H7 (cell line): Measurements from ENCODE around the gene QSER1. TPM values are rescaled to one million over a fixed set of nuclear protein-coding genes. Genes with fewer than 3 reads are reported as not detected.
A peak's percentile ranks its signal among the peaks of the same experiment; 100 is the strongest.

ENCODE experiments used
- DNase-seq: peaks from one replicate; pipeline ENCODE4 v3.0.0; 2012
- H3K27me3 ChIP-seq: 2 replicates; pipeline ENCODE4 v1.6.0; 2011; ENCODE audit warnings: mild to moderate bottlenecking, low read length; ENCODE audit not compliant: control insufficient read depth, insufficient read depth
- H3K36me3 ChIP-seq: replicated peaks from 2 replicates; pipeline ENCODE4 v1.5.1; 2011; ENCODE audit warnings: low read length; ENCODE audit not compliant: control insufficient read depth, insufficient read depth
- H3K4me3 ChIP-seq: 2 replicates; pipeline ENCODE4 v1.5.1; 2011; ENCODE audit warnings: low read depth, mild to moderate bottlenecking, control low read depth, low read length, moderate library complexity; ENCODE audit not compliant: insufficient read depth
- total RNA-seq: library from RNA; depleted of rRNA; stranded (reverse); fragments of >200 nt; shearing (Covaris generic); gene quantifications from 2 replicates; pipeline ENCODE4 v1.2.3, GENCODE V29; 2014

Gene QSER1
- total RNA-seq, 1 experiment from 2014 or later, result 23.7 TPM

- Histone ChIP-seq H3K4me3 (no peak overlapping the region), H3K36me3 (peaks cover 3% of the 10 kb centered on the region; the same call in 1 of the 2 replicates), H3K27me3 (no peaks in the 10 kb centered on the region)
- no peak for DNase-seq
These were observed 90.0 kb downstream of the QSER1 start for GRCh38 chr11:32982626-32983025.

- no peak for DNase-seq
- no peak overlapping the region for H3K4me3 ChIP-seq
- H3K36me3 ChIP-seq, result peaks cover 2% of the 10 kb centered on the region; the same call in 1 of the 2 replicates
- no peaks in the 10 kb centered on the region for H3K27me3 ChIP-seq
These were observed 90.9 kb downstream of the QSER1 start for GRCh38 chr11:32983506-32983905.

DNA sequence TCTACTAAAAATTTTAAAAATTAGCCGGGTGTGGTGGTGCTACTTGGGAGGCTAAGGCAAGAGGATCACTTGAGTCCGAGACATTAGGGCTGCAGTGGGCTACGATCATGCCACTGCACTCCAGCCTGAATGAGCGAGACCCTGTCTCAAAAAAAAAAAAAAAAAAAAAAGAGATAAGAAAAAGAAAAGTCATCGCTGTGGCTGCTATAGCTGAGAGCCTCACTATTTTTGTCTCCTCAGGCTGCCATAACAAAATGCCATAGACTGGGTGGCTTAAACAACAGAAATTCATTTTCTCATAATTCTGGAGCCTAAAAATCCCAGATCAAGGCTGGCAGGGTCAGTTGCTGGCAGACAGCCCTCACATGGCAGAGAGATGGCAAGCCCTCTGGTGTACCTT is 93.0 kb downstream of the QSER1 start:
- Histone ChIP-seq H3K27me3 (no peaks in the 10 kb centered on the region), H3K36me3 (no peaks in the 10 kb centered on the region), H3K4me3 (no peak overlapping the region)
- no peak for DNase-seq

DNA sequence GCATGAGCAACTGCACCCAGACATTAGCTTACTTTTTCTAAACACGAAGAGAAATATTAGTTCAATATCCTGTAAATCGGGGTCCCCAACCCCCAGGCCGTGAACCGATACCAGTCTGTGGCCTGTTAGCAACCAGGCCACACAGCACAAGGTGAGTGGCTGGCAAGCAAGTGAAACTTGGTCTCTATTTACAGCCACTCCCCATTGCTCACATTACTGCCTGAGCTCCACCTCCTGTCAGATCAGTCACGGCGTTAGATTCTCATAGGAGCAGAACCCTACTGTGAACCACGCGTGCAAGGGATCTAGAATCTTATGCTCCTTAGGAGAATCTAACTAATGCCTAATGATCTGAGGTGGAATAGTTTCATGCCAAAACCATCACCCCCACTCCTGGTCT is 95.2 kb downstream of the QSER1 start:
- no peak for DNase-seq
- H3K27me3 ChIP-seq, result no peaks in the 10 kb centered on the region
- no peaks in the 10 kb centered on the region for H3K36me3 ChIP-seq
- no peak overlapping the region for H3K4me3 ChIP-seq

- no peak for DNase-seq
- Histone ChIP-seq H3K27me3 (no peaks in the 10 kb centered on the region), H3K4me3 (no peak overlapping the region), H3K36me3 (no peaks in the 10 kb centered on the region)
These were observed 97.9 kb downstream of the QSER1 start for GRCh38 chr11:32990481-32990880.

DNA sequence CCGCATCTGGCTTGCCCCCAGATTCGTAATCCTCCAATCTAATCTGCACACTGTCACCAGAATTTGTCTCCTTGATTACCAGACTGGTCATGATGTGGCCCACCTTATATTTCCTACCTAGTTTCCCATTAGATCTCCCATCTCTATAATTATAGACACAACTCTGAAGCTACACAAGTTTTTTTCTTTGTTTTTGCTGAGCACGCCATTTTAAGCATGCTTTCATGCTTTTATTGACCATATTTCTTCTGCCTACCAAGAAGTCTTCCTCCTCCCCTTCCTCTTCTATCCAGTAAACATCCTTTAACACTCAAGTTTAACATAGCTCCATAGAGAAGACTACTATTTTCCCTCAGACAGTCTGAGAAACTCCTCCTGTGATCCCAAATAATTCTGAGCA is 98.8 kb downstream of the QSER1 start:
- H3K27me3 ChIP-seq, result no peaks in the 10 kb centered on the region
- H3K4me3 ChIP-seq, result no peak overlapping the region
- no peak for DNase-seq
- H3K36me3 ChIP-seq, result no peaks in the 10 kb centered on the region

DNA sequence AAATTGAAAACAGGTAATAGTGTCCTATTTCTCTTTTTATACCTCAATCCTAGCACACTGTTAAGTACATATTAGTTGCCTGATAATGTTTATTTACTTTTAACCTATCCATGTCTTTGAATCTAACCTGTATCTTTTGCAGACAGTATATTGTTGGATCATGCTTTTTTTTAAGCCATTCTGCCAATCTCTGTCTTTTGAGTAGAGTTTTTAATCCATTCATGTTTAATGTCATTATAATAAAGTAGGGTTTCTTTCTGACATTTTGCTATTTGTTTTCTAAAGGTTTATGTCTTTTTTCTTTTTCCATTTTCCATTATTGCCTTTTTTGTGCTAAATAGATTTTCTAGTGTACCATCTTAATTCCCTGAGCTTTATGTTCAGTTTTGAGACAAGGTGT is 99.3 kb downstream of the QSER1 start:
- Histone ChIP-seq H3K27me3 (no peaks in the 10 kb centered on the region), H3K36me3 (no peaks in the 10 kb centered on the region), H3K4me3 (no peak overlapping the region)
- no peak for DNase-seq

DNA sequence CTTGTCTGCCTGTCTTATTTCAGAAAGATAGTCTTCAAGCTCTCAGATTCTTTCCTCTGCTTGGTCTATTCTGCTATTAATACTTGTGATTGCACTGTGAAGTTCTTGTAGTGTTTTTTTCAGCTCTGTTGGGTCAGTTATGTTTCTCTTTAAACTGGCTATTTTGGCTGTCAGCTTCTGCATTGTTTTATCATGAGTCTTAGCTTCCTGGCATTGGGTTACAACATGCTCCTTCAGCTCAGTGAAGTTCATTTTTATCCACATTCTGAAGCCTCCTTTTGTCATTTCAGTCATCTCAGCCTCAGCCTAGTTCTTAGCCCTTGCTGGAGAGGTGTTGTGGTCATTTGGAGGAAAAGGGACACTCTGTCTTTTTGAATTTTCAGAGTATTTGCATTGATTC is 107.6 kb downstream of the QSER1 start:
- H3K36me3 ChIP-seq, result no peaks in the 10 kb centered on the region
- DNase-seq, result no peak
- H3K4me3 ChIP-seq, result no peak overlapping the region
- H3K27me3 ChIP-seq, result no peaks in the 10 kb centered on the region

DNA sequence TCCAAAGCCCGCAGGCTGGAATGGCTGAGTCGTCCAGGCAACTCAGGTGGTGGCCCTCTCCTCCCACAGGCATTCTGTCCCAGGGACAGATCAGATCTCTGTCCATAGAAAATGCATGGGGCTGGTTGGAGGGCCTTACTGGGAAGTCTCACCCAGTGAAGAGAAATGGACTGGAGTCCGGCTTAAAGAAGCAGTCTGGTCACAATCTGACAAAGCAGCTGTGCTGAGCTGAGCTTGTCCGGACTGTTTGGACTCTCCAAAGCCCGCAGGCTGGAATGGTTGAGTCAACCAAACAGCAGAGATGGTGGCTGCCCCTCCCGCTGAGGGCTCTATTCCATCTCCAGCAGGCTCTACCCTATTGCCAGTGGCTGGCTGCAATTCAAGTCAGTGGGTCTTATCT is 108.7 kb downstream of the QSER1 start:
- DNase-seq, result no peak
- Histone ChIP-seq H3K27me3 (no peaks in the 10 kb centered on the region), H3K36me3 (no peaks in the 10 kb centered on the region), H3K4me3 (no peak overlapping the region)

DNA sequence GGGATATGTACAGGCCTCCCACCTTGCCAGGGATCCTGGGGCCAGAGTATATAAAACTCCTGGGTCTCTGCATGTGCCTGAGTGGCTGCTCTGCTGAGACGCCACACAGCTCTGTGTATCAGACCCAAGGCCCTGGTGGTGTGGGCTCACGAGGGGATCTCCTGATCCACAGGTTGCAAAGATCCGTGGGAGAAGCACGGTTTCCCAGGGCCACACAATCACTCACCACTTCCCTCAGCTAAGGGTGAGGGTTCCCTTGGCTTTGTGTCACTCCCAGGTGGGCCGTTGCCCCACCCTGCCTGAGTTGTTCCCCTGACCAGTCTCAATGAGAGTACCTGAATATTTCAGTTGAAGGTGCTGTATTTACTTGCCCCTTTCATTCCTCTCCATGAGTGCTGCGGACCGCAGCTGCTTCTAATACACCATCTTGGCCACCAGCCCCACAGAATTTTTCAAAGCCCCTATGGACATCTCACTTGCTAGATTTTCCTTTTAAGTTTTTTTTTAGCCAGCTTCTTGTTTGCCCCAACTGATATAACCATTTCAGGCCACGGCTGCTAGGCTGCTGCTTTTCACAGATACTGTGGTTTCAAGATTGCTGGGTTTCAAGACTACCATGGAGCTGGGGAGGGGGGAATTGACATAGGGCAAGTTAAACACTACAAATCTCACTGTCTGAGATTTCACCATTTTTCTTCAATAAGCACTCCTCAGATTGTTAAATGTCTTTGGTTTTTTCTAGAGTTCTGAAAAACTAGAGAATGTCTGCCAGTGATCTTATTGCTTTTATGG is 109.3 kb downstream of the QSER1 start:
- H3K36me3 ChIP-seq, result no peaks in the 10 kb centered on the region
- no peak for DNase-seq
- H3K27me3 ChIP-seq, result no peaks in the 10 kb centered on the region
- no peak overlapping the region for H3K4me3 ChIP-seq

- no peak for DNase-seq
- Histone ChIP-seq H3K27me3 (no peaks in the 10 kb centered on the region), H3K4me3 (no peak overlapping the region)
These were observed 112.6 kb downstream of the QSER1 start for GRCh38 chr11:33005175-33005574.

DNA sequence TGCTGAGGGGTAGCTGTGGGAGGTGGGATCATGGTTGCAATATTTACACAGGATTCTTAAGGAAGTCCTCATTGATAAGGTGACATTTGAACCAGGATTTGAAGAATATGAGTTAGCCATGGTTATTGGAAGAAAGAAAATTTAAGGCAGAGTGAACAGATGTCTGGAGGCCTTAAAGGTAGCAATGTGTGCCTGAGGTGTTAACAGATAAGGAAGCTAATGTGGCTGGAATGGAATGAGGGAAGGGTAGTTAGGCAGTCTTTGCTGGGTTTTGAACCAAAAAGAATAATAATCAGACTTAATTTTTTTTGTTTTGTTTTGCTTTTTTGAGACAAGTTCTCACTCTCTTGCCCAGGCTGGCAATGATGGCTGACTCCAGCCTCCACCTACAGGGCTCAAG is 113.4 kb downstream of the QSER1 start:
- DNase-seq, result no peak

More at GRCh38 chr11:33005175-33005574, 112.6 kb downstream of the QSER1 start:
- no peaks in the 10 kb centered on the region for H3K36me3 ChIP-seq

DNA sequence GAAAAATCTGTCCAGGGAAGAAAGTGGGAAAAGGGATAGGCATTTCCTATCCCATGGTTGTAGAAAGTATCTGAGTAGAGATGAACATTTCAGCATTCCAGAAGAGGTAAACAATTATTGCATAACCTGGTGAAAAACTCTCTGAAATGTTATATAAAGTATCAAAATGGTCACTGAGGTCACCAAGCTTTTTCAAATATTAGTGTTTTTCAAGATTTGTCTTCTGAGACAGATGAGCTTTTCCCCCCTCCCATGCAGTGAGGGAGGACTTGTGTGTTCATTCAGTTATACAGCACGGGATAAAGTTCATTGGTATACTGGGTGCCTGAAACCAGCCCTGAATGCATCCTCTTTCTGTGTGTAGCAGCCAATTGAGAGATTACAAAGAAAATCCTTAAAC is 121.1 kb downstream of the QSER1 start:
- H3K36me3 ChIP-seq, result no peaks in the 10 kb centered on the region
- peaks cover 11% of the 10 kb centered on the region for H3K27me3 ChIP-seq
- no peak for DNase-seq
- H3K4me3 ChIP-seq, result no peak overlapping the region

More for the DNA sequence above, 113.4 kb downstream of the QSER1 start:
- Histone ChIP-seq H3K4me3 (no peak overlapping the region), H3K27me3 (no peaks in the 10 kb centered on the region), H3K36me3 (no peaks in the 10 kb centered on the region)

DNA sequence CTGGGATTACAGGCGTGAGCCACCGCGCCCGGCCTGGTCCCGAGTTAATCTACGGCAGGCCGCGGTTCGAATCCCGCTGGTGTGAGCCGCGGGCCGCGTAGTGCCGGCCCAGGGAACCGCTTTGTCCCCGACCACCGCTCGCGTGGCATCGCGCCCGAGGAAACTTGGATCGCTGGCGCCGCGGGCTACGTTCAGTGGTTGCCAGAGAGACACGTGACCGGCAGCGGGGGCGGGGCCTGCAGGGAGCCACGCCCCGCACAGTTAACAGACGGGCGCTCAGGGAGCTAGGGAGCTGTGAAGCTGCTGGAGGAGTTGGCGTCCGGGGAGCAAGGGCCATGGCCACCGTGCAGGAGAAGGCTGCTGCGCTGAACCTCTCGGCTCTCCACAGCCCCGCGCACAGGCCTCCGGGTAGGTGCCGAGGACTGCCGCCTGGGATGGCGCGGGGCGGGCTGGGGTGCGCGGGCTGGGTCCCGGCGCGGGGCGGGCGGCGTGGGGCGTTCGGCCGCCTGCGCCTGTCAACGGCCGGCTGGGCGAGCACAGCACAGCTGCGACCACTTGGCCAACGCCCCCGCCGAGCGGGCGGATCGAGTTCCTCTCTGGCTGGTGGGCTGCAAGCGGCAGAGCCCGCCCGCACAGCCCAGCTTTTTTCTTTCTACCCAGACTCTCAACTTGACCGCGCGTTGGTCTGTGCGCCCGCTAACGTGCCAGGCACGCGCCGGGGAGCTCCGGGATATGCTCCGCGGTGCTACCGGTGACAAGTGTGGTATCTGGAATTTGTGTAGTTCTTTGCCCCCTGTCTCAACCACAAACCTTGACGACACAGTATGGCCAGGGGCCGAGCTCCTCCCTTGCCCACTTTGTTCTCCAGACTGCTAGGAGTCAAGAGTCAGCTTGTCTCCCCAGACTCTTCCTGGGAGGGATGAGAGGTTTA is 123.3 kb downstream of the QSER1 start, which contains the start of gene DEPDC7:
Gene DEPDC7, plus strand, starts transcription at position 258 of the 931 bp plus-strand sequence. Its CDS starts 78 bp downstream, at position 336.
- no peaks in the 10 kb centered on the region for H3K36me3 ChIP-seq
- peaks cover 11% of the 10 kb centered on the region for H3K27me3 ChIP-seq
- peak; percentile 94 for DNase-seq
- peak within 1 kb of the TSS; percentile 59 for H3K4me3 ChIP-seq

- DNase-seq, result no peak
These were observed 124.0 kb downstream of the QSER1 start for GRCh38 chr11:33016654-33017053.

More at GRCh38 chr11:33016654-33017053, 124.0 kb downstream of the QSER1 start:
- Histone ChIP-seq H3K4me3 (no peak overlapping the region), H3K36me3 (no peaks in the 10 kb centered on the region), H3K27me3 (peaks cover 11% of the 10 kb centered on the region)
